T-helper 17 cell (primary cell): ENCODE measurements around the gene HSPBAP1. TPM values are rescaled to one million over a fixed set of nuclear protein-coding genes. Genes with fewer than 3 reads are reported as not detected.

Experiments used
- total RNA-seq, 4 donors: library from RNA in 2 of 4; stranded (reverse) in 2 of 4; gene quantifications; one replicate each; pipeline ENCODE4 v1.2.3 and lab custom pipeline; 2022 to 2026

The HSPBAP1 gene
- total RNA-seq, 2 donors from 2014 or later: 17.5 to 18.7 TPM

Other genes starting within 250 kb of the HSPBAP1 start
- 10 to 100 TPM; 19.6 to 20.2 TPM for gene PARP9, start 229.5 kb downstream of the HSPBAP1 start, total RNA-seq
- gene DTX3L, start 229.5 kb downstream of the HSPBAP1 start, total RNA-seq: 10 to 100 TPM; 31.3 to 34.0 TPM
- gene PARP15, start 216.2 kb downstream of the HSPBAP1 start, total RNA-seq: 10 to 100 TPM; 69.3 to 87.6 TPM
- gene PARP14, start 113.0 kb downstream of the HSPBAP1 start, total RNA-seq: 10 to 100 TPM; 46.8 to 47.8 TPM
- 1 to 10 TPM; 4.8 to 5.5 TPM for gene SLC49A4, start 1.2 kb upstream of the HSPBAP1 start, total RNA-seq
- gene SEMA5B, start 233.9 kb upstream of the HSPBAP1 start, total RNA-seq: not detected